Limb (tissue), 2 donors: Measurements from ENCODE around the gene RMND5B.
A peak's percentile ranks its signal among the peaks of the same experiment; 100 is the strongest.
"Not testable (repeated sequence)": the region's sequence is repeated elsewhere in the genome, so short reads cannot be mapped to it uniquely, and the experiment has no call there.

ENCODE experiments used
- DNase-seq, 2 donors: peaks; one replicate each; pipeline ENCODE4 v3.0.0-alpha.2; 2016; ENCODE audit errors: extremely low spot score in 2 of 2

The RMND5B gene

GRCh38 chr5:178130576-178131445 is at the start of gene RMND5B:
TSS of gene RMND5B (plus strand) at chr5:178131014. CDS start at chr5:178138120, 7,106 bp downstream.
- DNase-seq = peak; percentile 67 to 87

- DNase-seq = no peak
Measured at GRCh38 chr5:178081571-178082243, 49.1 kb upstream of the RMND5B start.

- no peak for DNase-seq
Measured at GRCh38 chr5:178083922-178084321, 46.9 kb upstream of the RMND5B start.

- DNase-seq = no peak
Measured at GRCh38 chr5:178085316-178085715, 45.5 kb upstream of the RMND5B start.

- no peak for DNase-seq
Measured at GRCh38 chr5:178086266-178086665, 44.5 kb upstream of the RMND5B start.

GRCh38 chr5:178087199-178087598 is 43.6 kb upstream of the RMND5B start:
- not testable (repeated sequence) for DNase-seq

GRCh38 chr5:178090856-178091255 is 40.0 kb upstream of the RMND5B start:
- DNase-seq = no peak

- DNase-seq = no peak
Measured at GRCh38 chr5:178093134-178093533, 37.7 kb upstream of the RMND5B start.

GRCh38 chr5:178094345-178094744 is 36.5 kb upstream of the RMND5B start:
- DNase-seq = no peak

- no peak for DNase-seq
Measured at GRCh38 chr5:178098685-178099084, 32.1 kb upstream of the RMND5B start.

GRCh38 chr5:178103612-178104011 is 27.2 kb upstream of the RMND5B start:
- DNase-seq = no peak

GRCh38 chr5:178104492-178104891 is 26.3 kb upstream of the RMND5B start:
- peak in 1 of 2 donors; percentile 43 for DNase-seq

- no peak for DNase-seq
Measured at GRCh38 chr5:178106086-178106485, 24.7 kb upstream of the RMND5B start.

GRCh38 chr5:178106556-178107239 is 24.1 kb upstream of the RMND5B start:
- DNase-seq = no peak

GRCh38 chr5:178107756-178108310 is 23.0 kb upstream of the RMND5B start:
- DNase-seq = no peak

GRCh38 chr5:178108446-178108845 is 22.4 kb upstream of the RMND5B start:
- no peak for DNase-seq

- DNase-seq = no peak
Measured at GRCh38 chr5:178108966-178109365, 21.8 kb upstream of the RMND5B start.

- no peak for DNase-seq
Measured at GRCh38 chr5:178110511-178110910, 20.3 kb upstream of the RMND5B start.

- no peak for DNase-seq
Measured at GRCh38 chr5:178111925-178112324, 18.9 kb upstream of the RMND5B start.

GRCh38 chr5:178112545-178112944 is 18.3 kb upstream of the RMND5B start:
- DNase-seq = no peak

- DNase-seq = peak; percentile 56 to 82
Measured at GRCh38 chr5:178113141-178113787, 17.6 kb upstream of the RMND5B start, which contains the start of gene N4BP3. TSS of gene N4BP3 (plus strand) at chr5:178113532. CDS start at chr5:178119584, 6,052 bp downstream.
